Fibroblast of skin of right quadriceps (primary cell): ENCODE results near the gene TMEM163.
"Not testable (repeated sequence)": the region's sequence is repeated elsewhere in the genome, so short reads cannot be mapped to it uniquely, and the experiment has no call there.

ENCODE experiments used
- DNase-seq: peaks from one replicate; pipeline ENCODE4 v3.0.0-alpha.2; 2013

Gene TMEM163

DNA sequence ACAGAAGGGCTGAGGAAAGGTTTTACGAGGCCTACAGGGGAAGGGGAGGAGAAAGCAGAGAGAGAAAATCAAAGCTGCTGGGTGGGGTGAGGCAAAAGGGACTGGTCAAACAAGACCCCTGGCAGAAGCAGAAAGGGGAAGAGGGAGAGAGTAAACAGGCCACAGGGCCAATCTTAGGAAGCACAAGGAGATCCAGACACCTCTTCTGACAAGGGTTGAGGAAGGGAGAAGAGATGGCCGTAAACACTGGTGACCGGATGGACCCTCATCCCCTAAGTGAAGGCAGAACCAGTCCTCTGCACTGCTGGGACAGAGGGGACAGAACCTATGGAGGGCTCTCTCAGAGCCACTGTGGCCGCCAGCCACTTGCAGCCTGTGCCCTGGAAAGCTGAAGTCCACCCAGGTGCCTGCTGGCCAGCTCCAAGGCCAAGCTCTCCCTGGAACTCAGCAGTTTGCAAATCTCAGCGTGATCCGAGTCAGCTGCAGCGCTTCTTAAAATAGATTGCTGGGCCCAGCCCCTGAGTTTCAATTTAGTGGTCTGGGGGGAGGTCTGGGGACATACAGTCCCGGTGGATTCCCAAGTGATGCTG lies 108.8 kb downstream of the TMEM163 start:
- DNase-seq, result no peak

DNA sequence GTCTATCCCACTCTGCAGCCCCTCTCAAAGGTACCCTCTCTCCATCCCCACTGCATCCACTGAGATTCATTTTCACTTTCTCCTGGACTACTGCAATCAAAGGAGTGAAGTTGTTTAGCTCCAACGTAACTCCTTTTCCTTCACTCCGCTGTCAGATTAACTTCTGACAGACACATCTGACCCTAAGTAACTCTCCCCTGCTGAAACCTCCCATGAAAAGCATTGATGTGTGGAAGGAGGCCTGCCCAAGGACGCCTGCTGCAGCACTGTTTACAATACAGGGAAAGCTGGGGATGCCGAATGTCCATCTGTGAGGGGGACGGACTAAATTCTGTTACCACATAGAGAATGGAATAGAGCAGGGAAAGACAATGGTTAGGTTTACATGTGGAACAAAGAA lies 114.8 kb downstream of the TMEM163 start:
- no peak for DNase-seq

DNA sequence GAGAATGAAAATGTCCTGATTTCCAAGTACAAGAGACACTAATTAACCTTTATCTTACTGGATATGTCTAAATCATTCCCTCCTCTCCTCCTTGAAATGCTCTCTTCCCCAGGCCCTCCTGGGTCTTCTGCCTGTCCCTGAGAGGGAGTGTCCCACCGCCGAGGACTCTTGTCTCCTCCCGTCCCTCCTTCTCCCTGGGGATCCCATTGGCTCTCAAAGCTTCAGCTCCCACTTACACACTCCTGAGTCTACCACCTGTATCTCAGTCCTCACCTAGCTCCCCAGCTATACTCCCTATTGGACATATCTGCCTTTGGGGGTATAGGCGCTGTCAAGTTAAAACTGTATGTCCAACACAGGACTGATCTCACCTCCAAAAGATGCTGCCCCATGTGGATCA lies 116.1 kb downstream of the TMEM163 start:
- DNase-seq, result no peak

DNA sequence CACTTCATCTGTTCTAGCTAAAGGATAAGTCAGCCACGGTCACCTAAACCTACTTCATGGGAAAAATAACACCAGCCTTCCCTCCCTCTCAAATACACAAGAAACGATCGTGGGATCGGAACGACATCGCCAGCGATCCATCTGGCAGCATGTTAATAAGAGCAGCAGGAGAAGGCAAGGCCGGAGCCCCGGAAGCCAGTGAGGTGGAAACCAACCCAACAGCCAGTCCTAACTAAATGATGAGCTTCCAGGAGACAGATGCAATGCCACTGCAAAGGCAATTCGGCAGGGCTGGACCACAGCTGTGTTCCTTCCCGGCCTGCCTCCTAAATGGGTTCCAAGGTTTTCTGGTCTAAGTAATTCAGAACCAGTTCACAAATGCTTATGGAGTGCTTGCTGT lies 117.5 kb downstream of the TMEM163 start:
- DNase-seq, result no peak

DNA sequence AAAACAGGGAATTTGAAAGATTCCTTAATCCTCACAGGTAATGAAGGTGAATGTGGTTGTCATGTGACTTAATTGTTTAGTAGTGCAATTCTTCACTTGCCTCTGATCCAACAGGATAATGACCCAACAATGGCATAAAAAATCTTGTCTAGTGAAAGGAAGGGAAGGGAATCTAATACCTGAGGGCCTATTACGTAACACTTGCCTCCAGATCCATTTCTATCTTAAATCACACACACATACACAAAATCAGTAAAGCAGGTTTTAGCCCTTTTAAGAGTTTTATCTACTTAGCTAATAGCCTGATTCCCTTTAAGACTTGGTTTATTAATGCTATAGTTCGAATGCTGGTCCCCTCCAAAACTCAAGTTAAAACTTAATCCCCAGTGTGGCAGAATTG lies 118.6 kb downstream of the TMEM163 start:
- no peak for DNase-seq

DNA sequence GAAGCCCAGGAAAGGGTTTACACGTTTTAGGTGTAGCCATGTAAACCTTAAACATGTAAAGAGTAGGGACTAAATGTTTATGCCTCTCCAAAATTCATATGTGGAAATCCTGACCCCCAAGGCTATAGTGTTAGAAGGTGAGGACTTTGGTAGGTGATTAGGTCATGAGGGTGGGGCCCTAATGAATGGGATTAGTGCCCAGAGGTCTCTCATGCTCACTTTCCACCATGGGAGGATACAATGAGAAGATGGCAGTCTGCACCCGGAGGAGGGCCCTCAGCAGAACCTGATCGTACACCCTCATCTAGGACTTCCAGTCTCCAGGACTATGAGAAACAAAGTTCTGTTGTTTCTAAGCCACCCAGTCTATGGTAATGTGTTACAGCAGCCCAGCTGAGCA lies 119.6 kb downstream of the TMEM163 start:
- no peak for DNase-seq

DNA sequence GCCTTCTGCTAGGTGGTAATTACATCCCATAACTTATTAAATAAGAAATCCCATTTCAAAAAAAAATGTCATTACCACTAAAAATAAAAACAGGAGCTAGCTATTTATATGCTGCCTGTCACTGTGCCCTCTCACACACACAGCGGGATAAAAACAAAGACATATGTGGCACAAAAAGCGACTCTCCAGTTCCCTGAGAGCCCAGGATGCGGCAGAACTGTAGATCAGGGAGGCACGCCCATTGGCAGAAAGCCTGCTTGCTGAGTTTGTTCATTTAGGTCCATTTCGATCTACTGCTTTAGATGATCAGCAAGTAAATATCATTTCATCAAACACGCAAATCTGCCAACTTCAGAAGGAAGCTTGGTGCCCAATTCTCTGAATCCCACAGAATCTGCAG lies 124.4 kb downstream of the TMEM163 start:
- DNase-seq, result no peak

DNA sequence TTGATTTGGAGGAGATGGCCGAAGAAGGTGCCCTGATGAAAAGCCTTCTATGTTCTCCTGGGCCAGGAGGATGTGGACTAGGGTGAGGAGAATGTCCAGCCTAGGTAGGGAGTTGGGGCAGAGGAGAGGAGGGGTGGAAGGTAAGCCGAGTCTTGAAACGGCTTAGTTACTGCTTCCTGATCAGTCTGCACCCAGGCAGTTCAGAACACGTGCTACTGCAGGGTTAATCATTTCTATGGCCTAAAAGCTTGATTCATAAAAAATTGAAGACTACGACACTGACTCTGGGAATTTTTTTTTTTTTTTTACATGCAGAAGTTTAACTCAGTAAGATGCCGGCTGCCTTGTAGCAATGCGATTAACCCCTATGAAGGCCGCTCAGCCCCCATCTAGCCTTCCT lies 125.3 kb downstream of the TMEM163 start:
- DNase-seq, result no peak

DNA sequence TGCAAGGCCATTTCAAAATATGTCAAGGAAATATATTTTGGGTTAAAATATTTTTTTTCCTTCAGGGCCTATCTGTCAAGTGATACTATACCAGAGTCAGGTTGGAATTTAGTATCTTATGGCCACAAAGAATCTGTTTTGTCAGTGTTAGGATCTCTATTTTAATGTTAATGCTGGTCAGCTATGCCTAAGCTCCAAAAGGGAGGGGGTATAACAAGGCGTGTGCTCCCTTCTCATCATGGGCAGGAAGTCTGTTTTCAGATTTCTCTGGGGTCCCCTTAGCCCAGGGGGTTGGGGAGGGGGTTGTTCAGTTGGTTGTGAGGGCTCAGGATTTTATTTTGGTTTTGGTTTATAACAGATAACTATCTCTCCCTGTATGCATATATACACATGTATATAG lies 126.4 kb downstream of the TMEM163 start:
- DNase-seq, result no peak

DNA sequence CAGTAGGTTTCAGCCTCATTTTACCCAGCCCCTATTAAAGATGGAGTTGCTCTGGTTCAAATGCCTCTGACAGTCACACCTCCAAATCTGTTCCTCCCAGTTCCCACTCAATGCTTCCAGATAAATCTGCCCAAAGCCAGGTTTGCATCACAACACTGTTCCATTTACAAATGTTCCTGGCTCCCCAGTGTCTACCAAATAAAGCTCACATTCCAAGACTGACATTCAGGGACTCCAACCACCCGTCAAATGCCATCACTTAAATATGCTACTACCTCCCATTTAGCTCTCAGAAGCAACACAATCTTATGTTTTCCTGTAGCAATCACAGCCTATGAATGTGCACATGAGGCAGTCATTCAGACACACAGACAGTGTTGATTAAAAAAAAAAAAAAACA lies 127.3 kb downstream of the TMEM163 start:
- no peak for DNase-seq

DNA sequence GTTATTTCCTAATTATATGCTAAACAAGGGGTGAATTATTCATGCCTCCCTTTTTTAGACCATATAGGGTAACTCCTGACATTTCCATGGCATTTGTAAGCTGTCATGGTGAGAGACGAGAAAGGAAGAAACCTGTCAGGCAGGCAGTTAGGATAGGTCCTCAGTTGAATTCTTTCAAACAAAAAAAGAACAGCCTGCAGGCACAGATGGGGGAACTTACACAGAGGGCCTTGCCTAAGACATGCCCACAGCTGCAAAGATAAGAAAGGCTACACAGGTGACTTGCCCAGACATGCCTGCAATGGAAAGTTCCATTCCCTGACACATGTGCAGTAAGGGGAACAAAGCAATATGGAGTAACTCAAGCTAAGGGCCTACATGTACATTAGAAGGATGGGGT lies 128.1 kb downstream of the TMEM163 start:
- no peak for DNase-seq

DNA sequence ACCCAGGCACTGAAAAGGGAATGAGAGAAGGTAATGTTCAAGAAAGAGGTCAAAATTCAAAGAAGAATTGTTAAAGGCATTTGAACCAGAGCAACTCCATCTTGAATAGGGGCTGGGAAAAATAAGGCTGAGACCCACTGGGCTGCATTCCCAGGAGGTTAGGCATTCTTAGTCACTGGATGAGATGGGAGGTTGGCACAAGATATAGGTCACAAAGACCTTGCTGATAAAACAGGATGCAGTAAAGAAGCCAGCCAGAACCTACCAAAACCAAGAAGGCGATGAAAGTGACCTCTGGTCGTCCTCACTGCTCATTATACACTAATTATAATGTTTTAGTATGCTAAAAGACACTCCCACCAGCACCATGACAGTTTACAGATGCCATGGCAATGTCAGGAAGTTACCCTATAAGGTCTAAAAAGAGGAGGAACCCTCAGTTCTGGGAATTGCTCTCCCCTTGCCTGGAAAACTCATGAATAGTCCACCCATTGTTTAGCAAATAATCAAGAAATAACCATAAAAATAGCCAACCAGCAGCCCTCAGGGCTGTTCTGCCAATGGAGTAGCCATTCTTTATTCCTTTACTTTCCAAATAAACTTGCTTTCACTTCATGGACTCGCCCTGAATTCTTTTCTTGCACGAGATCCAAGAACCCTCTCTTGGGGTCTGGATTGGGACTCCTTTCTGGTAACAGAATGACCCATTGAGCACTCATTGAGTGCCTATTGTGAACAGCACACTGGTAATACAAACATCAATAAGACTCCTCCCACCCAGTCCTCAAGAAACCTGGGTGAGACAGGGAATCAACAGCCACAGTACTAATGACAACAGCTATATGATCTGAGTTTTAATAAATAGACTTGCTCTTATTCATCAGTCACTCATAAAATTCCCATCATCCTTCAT lies 129.4 kb downstream of the TMEM163 start:
- not testable (repeated sequence) for DNase-seq

DNA sequence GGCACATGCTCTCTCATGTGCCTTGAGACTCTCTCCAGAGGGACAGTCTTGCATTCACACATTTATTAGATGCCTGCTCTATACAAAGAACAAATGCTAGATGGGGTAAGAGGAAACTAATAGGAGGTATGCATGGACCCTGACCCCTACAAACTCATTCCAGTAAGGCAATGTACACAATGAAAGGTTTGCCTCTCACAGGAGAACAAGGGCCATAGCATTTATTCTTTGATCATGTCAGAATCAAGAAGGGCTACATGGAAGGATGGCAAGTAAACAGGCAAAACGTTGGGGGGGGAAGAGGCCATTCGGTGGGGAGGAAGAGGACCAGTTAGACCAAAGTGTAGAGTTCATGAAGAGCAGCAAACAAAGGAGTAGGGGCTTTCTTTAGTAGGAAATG lies 130.2 kb downstream of the TMEM163 start:
- DNase-seq, result no peak

DNA sequence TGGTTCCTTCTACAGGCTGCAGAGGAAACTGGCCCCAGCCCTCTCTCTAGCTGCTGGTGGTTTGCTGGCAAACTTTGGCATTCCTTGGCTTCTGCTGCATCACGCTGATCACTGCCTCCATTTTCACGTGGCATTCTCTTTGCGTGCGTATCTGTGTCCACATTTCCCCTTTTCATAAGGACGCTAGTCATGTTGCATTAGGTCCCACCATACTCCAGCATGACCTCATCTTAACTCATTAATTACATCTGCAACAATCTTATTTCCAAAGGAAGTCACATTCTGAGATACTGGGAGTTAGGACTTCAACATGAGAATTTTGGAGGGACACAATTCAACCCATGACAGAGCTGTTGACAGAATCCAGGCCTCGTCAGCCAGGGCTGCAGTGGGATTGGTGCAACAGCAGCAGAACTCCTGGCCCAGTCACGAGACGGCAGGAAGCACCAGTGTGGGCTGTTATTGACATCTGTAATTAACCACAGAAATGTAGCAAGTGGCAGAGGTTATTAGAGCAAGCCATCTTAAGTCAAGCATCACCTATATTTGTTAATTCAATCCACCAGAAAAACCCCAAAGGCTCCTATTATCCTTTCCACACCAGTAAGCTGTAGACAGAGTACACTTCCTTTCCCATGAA lies 132.4 kb downstream of the TMEM163 start:
- DNase-seq, result no peak

DNA sequence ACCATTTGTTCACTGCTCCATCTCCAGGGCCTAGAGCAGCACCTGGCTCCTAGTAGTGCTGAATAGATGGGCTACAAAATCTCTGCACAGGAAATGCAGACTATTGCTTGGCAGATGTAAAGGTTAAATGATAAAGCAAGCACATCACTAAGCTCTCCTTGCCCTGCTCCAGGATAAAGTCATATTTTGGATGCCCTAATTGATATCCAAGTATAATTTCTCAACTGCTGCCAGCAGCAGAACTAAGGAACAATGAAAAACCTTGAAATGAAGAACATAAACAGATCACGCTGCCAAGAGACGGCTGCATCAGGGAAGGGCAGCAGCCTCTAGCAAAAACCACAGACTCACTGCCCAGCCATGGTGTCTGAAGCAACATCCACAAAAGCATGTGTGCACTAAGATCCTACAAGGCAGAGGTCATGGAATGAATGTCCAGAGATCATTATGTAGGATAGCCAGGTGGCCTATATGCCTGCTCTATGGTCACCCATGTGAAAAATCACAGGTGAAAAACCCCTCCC lies 134.7 kb downstream of the TMEM163 start:
- no peak for DNase-seq

DNA sequence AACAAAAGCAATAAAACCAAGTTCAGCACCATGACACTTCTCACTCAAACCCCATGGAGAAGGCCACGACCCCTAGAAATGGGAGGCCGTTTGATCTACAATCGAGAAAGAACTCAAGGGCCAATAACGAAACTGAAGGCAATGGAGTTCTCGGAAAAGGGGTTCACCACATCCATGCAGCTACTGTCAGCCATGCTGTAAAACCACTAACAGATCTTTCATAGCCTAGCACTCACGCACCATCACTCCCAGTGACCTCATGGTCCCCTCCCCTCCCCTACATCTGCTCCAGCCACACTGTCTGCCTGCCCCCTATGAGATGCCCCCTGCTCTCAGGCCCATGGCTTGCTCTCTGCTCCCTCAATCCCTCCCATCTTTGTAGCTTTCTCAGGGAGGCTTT lies 135.3 kb downstream of the TMEM163 start:
- DNase-seq, result no peak

DNA sequence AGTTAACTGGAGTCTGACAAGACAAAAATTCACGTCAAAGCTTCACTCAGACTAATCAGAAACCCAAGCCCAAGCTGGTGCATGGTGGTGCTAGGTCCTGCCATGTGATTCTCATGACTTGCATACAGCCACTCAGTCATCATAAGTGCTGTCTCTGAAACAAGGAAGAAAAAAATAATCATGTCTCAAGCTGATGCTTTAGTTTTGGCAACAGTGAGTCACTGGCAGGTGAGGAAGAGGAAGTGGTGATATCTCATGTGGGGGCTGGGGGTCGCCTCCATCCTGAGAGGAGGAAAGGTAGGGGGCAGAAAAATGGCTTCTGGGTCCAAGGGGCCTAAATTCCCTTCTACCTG lies 136.3 kb downstream of the TMEM163 start:
- no peak for DNase-seq

DNA sequence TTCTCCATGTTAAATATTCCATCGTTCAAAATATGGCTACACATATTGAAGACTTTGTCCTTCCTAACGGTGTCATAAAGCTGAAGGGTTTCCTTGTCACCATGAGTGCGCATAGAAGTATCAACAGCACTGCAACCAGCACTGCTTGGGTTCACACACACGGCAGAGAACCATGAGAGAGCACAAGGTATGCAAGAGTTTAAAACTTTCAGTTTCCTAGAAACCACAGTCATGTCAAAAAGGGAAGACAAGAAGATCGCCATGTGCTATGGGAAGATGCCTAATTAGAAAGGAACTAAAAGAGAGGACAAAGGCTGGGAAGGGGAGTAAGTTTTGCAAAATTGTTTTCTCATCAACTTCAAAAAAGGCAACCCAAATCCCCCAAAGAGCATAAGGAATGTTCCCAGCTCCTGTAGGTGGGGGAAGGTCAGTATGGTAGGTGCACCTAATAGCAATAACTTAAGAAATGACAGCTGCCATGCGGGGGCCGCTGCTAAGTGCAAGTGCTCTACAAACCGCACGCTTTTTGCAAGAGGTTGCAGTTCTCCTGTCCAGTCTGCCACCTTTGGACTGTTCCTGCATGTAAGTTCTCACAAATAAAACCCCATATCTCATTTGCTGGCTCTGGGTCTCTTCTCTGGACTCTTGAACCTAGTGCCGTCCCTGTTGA lies 136.8 kb downstream of the TMEM163 start:
- no peak for DNase-seq

DNA sequence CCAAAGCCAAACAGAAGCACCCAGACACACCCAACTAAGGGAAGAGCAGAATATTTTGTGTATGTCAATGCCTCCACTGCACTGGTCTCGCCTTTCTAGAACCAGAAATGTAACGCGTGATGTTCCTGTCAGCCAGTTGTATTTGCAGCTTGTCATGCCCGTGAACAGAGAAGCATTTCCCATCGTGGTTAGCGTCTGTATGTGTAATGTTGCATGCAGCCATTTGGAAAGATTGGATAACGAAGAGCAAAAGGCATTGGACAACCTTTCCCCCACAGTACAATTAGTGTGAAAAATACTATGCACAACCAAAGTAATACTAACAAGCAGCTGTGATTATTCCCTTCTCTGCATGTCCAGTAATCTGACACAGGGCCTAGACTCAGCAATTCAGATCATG lies 140.5 kb downstream of the TMEM163 start:
- DNase-seq, result no peak

DNA sequence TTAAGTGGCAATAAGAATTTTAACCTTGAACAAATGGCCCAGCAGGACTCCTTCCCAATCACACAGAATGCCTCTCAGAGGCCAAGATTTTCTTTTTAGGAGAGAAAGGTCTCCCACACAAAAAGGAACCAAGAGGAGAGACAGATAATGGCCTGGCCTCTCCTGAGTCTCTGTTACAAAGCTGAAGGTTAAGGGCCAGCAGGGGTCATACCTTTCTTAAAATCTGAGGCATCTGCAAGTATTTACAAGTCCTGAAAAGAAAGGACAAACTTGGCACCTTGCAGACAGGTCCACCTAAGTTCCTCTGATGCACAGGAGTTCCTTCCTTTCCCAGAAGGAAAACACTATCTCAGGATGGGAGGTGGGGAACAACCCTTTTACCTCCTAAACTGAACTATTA lies 142.3 kb downstream of the TMEM163 start:
- DNase-seq, result no peak

DNA sequence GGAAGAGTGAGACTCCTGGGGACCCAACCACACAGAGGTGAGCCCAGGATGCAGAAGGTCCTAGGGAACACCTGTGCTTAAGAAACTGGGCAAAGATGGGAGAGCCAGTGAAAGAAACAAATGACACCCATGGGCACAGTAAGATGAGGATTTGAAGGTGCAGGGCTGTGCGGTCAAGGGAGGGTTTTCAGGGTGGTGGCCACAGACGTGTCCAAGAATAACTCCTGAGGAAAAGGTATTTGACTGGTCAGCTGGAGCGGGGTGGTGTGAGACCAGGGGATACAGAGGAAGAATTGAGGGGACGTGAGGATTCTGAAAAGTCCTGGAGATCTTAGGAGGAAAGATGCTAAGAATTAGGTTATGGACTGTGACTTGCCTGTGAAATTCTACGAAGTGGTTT lies 142.9 kb downstream of the TMEM163 start:
- DNase-seq, result no peak

DNA sequence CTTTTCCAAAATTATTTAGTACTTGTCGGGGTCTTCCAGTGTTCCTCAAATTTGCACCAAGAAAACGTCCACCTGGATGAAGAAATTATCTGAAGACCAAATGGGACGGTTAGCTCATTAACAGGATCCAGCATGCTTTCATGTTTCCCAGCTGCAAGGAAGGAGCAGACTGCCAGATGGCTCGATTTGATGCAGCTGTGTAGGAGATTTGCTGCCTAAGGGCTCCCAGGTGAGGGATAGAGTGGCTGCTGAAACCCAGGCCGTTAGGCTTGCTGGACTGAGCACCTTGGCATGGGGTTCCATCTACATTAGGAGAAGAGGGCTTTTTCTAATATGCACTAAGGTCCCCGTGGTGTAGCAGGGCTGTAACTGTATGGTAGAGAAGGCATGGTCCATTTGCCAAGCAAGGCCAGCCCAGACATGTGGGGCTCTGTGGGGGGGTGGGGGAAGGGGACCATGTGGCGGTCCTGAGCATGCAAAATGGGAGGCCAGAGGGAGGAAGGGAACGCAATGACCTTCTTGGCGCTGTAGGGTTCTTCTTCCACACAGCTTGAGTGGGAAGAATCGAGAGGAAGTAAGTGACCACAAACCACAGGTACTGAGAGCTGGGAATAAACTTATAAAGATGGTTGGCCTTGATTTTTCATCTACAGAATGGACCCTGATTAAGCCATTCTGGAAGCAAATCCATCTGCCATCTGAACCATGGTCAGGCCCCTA lies 144.0 kb downstream of the TMEM163 start:
- no peak for DNase-seq

DNA sequence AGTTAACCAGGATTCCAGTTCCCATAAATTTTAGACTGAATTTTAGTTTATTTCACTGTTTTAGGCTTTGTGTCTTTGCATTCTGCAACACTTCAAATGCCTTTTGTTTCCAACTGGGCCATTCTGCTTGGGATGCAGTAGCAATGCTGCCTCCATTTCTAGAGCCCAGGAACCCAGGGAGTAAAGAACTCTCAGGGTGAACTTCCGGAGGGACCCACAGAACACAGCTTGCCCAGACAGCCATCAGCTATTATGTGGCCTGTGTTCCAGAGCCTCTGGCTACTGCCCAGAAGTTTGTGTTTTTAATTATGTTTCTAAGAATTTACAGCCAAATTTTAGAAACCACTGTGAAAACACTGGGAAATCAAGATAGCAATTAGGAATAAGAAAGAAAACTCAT lies 145.1 kb downstream of the TMEM163 start:
- no peak for DNase-seq
